Measurements from ENCODE around the gene ARHGAP42.

Gene ARHGAP42

GRCh38 chr11:100799445-100799844 is 112.4 kb downstream of the ARHGAP42 start:
- DNase-seq (ENCODE audit: low spot score), result no peak

GRCh38 chr11:100800202-100800601 is 113.1 kb downstream of the ARHGAP42 start:
- DNase-seq (ENCODE audit: low spot score), result no peak

GRCh38 chr11:100801225-100801999 is 114.3 kb downstream of the ARHGAP42 start:
- DNase-seq (ENCODE audit: low spot score), result no peak

GRCh38 chr11:100805506-100806199 is 118.6 kb downstream of the ARHGAP42 start:
- no peak for DNase-seq (ENCODE audit: low spot score)

GRCh38 chr11:100806296-100806695 is 119.2 kb downstream of the ARHGAP42 start:
- DNase-seq (ENCODE audit: low spot score), result no peak

GRCh38 chr11:100808904-100809491 is 121.9 kb downstream of the ARHGAP42 start:
- DNase-seq (ENCODE audit: low spot score), result peak; percentile 33

GRCh38 chr11:100810146-100810545 is 123.1 kb downstream of the ARHGAP42 start:
- no peak for DNase-seq (ENCODE audit: low spot score)

- DNase-seq (ENCODE audit: low spot score), result no peak
Observed at GRCh38 chr11:100810666-100811065, 123.6 kb downstream of the ARHGAP42 start.

- no peak for DNase-seq (ENCODE audit: low spot score)
Observed at GRCh38 chr11:100812517-100812916, 125.4 kb downstream of the ARHGAP42 start.

- DNase-seq (ENCODE audit: low spot score), result no peak
Observed at GRCh38 chr11:100815787-100816330, 128.8 kb downstream of the ARHGAP42 start.

- peak; percentile 58 for DNase-seq (ENCODE audit: low spot score)
Observed at GRCh38 chr11:100816823-100817222, 129.7 kb downstream of the ARHGAP42 start.

GRCh38 chr11:100817620-100818019 is 130.5 kb downstream of the ARHGAP42 start:
- DNase-seq (ENCODE audit: low spot score), result no peak

- DNase-seq (ENCODE audit: low spot score), result no peak
Observed at GRCh38 chr11:100820621-100821020, 133.5 kb downstream of the ARHGAP42 start.

GRCh38 chr11:100821198-100821597 is 134.1 kb downstream of the ARHGAP42 start:
- no peak for DNase-seq (ENCODE audit: low spot score)

GRCh38 chr11:100823360-100823759 is 136.3 kb downstream of the ARHGAP42 start:
- DNase-seq (ENCODE audit: low spot score), result no peak

GRCh38 chr11:100824041-100824809 is 137.1 kb downstream of the ARHGAP42 start:
- DNase-seq (ENCODE audit: low spot score), result no peak

- no peak for DNase-seq (ENCODE audit: low spot score)
Observed at GRCh38 chr11:100825626-100826025, 138.5 kb downstream of the ARHGAP42 start.

GRCh38 chr11:100827934-100828661 is 141.0 kb downstream of the ARHGAP42 start:
- peak; percentile 65 for DNase-seq (ENCODE audit: low spot score)

GRCh38 chr11:100830274-100830673 is 143.2 kb downstream of the ARHGAP42 start:
- no peak for DNase-seq (ENCODE audit: low spot score)

GRCh38 chr11:100830978-100831732 is 144.1 kb downstream of the ARHGAP42 start:
- DNase-seq (ENCODE audit: low spot score), result no peak
